OCI-LY1 (cell line): ENCODE data around the gene KIF4A.

Source experiments
- CTCF ChIP-seq: fragments of 200-600 bp; sonication (generic), shearing (Covaris generic); IDR thresholded peaks from 2 replicates; pipeline ENCODE4 v1.5.1; 2017; ENCODE audit warnings: mild to moderate bottlenecking, antibody characterized with exemption, low read length, moderate library complexity, mixed read lengths
- EZH2 ChIP-seq: fragments of 200-600 bp; sonication (generic), shearing (Covaris generic); IDR thresholded peaks from 2 replicates; pipeline ENCODE4 v1.8.0; 2017; ENCODE audit warnings: borderline replicate concordance, mixed run types, mild to moderate bottlenecking, antibody characterized with exemption, low read length, moderate library complexity, mixed read lengths

DNA sequence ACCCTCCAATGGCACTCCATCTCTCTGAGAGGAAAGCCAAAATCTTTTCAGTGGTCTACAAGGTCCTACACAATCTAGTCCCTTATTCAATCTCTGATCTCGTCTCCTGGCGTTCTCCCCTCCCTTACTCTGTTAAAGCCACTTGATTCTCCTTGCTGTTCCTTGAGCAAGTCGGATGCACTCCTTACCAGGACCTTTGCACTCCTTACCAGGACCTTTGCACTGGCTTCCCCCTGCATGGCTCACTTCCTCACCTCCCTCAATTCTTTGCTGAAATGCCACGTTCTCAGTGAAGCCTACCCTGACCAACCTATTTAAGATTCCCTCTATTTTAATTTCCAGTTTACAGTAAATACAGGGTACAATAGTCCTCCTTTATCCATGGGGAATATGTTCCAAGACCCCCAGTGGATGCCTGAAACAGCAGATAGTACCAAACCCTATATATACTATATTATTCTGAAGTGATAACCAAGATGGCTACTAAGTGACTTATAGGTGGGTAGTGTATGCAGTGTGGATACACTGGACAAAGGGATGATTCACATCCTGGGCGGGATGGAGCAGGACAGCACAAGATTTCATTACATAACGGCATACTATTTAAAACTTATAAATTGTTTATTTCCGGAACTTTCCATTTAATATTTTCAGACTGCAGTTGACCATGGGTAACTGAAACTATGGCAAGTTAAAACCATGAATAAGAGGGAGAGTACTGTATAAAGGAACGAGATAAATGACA lies 148.2 kb downstream of the KIF4A start:
- no peak for TF ChIP-seq CTCF
- TF ChIP-seq EZH2, result no peak
